Measurements from ENCODE around the gene NRXN3. TPM values are rescaled to one million over a fixed set of nuclear protein-coding genes. Genes with fewer than 3 reads are reported as not detected.

NRXN3 gene
- total RNA-seq, 1 experiment from 2014 or later, result 1.1 TPM

- POLR2A ChIA-PET (ENCODE audit: unreplicated experiment), result no interaction called here
- Histone ChIP-seq H3F3A (ENCODE audit: low read length, unreplicated experiment) (no peaks in the 10 kb centered on the region), H3K4me1 (ENCODE audit: insufficient read depth, low read length) (no peaks in the 10 kb centered on the region), H3K4me3 (ENCODE audit: low read length) (no peak overlapping the region), H3K9ac (ENCODE audit: low read length) (no peak overlapping the region), H3K27me3 (ENCODE audit: low read length) (no peaks in the 10 kb centered on the region), H3K27ac (ENCODE audit: low read length) (no peak overlapping the region), H3K9me3 (ENCODE audit: low read length) (no peaks in the 10 kb centered on the region), H3K36me3 (ENCODE audit: low read depth, low read length) (no peaks in the 10 kb centered on the region), H4K20me1 (ENCODE audit: low read length) (no peaks in the 10 kb centered on the region), H3K9me2 (replicated peaks; ENCODE audit: low read length) (no peaks in the 10 kb centered on the region), H3K79me2 (ENCODE audit: low read length) (no peaks in the 10 kb centered on the region), H2AFZ (ENCODE audit: low read length) (no peak overlapping the region), H3K4me2 (ENCODE audit: low read length) (no peak overlapping the region)
- CTCF ChIA-PET, result no interaction called here
- DNase-seq, result no peak
- ATAC-seq, result no peak
- intact Hi-C loops (cut with micrococcal nuclease), result no loop called here
- TF ChIP-seq EZH2 (IDR thresholded peaks at IDR 0.05; ENCODE audit: low read length, unreplicated experiment) (no peak), EZH2phosphoT487 (IDR thresholded peaks at IDR 0.05; ENCODE audit: borderline replicate concordance, low read length) (no peak), CTCF (conservative IDR thresholded peaks at IDR 0.05; ENCODE audit: low read depth, low read length) (no peak)
- no TSS peak for BruUV-seq (replicated peaks)
Measured at GRCh38 chr14:78162202-78162601, 8.0 kb upstream of the NRXN3 start.

- DNase-seq, result peak; percentile 24
- POLR2A ChIA-PET (ENCODE audit: unreplicated experiment), result no interaction called here
- Histone ChIP-seq H3K4me1 (ENCODE audit: insufficient read depth, low read length) (no peaks in the 10 kb centered on the region), H2AFZ (ENCODE audit: low read length) (no peak overlapping the region), H4K20me1 (ENCODE audit: low read length) (no peaks in the 10 kb centered on the region), H3K4me2 (ENCODE audit: low read length) (no peak overlapping the region), H3K27me3 (ENCODE audit: low read length) (peaks cover 13% of the 10 kb centered on the region), H3K4me3 (ENCODE audit: low read length) (no peak overlapping the region), H3K79me2 (ENCODE audit: low read length) (no peaks in the 10 kb centered on the region), H3K9me3 (ENCODE audit: low read length) (no peaks in the 10 kb centered on the region), H3K27ac (ENCODE audit: low read length) (no peak overlapping the region), H3K9me2 (replicated peaks; ENCODE audit: low read length) (no peaks in the 10 kb centered on the region), H3K36me3 (ENCODE audit: low read depth, low read length) (no peaks in the 10 kb centered on the region), H3F3A (ENCODE audit: low read length, unreplicated experiment) (no peaks in the 10 kb centered on the region), H3K9ac (ENCODE audit: low read length) (no peak overlapping the region)
- BruUV-seq (replicated peaks), result no TSS peak
- intact Hi-C loops (cut with micrococcal nuclease), result no loop called here
- CTCF ChIA-PET, result interaction anchor here (0.6 kb wide), 1 partner anchor 269 kb away, joined by 3 read pairs; no protein-coding TSS in a partner anchor
- no peak for ATAC-seq
- TF ChIP-seq EZH2phosphoT487 (IDR thresholded peaks at IDR 0.05; ENCODE audit: borderline replicate concordance, low read length) (no peak), EZH2 (IDR thresholded peaks at IDR 0.05; ENCODE audit: low read length, unreplicated experiment) (no peak), CTCF (conservative IDR thresholded peaks at IDR 0.05; ENCODE audit: low read depth, low read length) (peak; percentile 59)
Measured at GRCh38 chr14:78164226-78164853, 5.8 kb upstream of the NRXN3 start.

GRCh38 chr14:78172428-78172827 is 2.3 kb downstream of the NRXN3 start:
- H3K79me2 ChIP-seq (ENCODE audit: low read length), result no peaks in the 10 kb centered on the region
- H3K4me2 ChIP-seq (ENCODE audit: low read length), result no peak overlapping the region
- ATAC-seq (no peak), DNase-seq (no peak)
- intact Hi-C loops (cut with micrococcal nuclease), result no loop called here
- H3K36me3 ChIP-seq (ENCODE audit: low read depth, low read length), result no peaks in the 10 kb centered on the region
- H3K9ac ChIP-seq (ENCODE audit: low read length), result no peak overlapping the region
- no peaks in the 10 kb centered on the region for H4K20me1 ChIP-seq (ENCODE audit: low read length)
- H3K4me3 ChIP-seq (ENCODE audit: low read length), result no peak overlapping the region
- H3K4me1 ChIP-seq (ENCODE audit: insufficient read depth, low read length), result no peaks in the 10 kb centered on the region
- no peak overlapping the region for H3K27ac ChIP-seq (ENCODE audit: low read length)
- POLR2A ChIA-PET (ENCODE audit: unreplicated experiment), result no interaction called here
- TF ChIP-seq CTCF (conservative IDR thresholded peaks at IDR 0.05; ENCODE audit: low read depth, low read length) (no peak), EZH2 (IDR thresholded peaks at IDR 0.05; ENCODE audit: low read length, unreplicated experiment) (no peak), EZH2phosphoT487 (IDR thresholded peaks at IDR 0.05; ENCODE audit: borderline replicate concordance, low read length) (no peak)
- peaks cover 25% of the 10 kb centered on the region for H3K27me3 ChIP-seq (ENCODE audit: low read length)
- CTCF ChIA-PET, result no interaction called here
- H3K9me2 ChIP-seq (replicated peaks; ENCODE audit: low read length), result no peaks in the 10 kb centered on the region
- no peaks in the 10 kb centered on the region for H3F3A ChIP-seq (ENCODE audit: low read length, unreplicated experiment)
- no peak overlapping the region for H2AFZ ChIP-seq (ENCODE audit: low read length)
- H3K9me3 ChIP-seq (ENCODE audit: low read length), result no peaks in the 10 kb centered on the region
- no TSS peak for BruUV-seq (replicated peaks)
